RPMI8226 (cell line): ENCODE data around the gene OR4D2.

Experiments
- DNase-seq: peaks from one replicate; pipeline ENCODE4 v3.0.0-alpha.2; 2015

OR4D2 gene

GRCh38 chr17:58176200-58176599, 9.4 kb downstream of the OR4D2 start:
- no peak for DNase-seq

- no peak for DNase-seq
Observed at GRCh38 chr17:58181796-58182195, 15.0 kb downstream of the OR4D2 start.

DNA sequence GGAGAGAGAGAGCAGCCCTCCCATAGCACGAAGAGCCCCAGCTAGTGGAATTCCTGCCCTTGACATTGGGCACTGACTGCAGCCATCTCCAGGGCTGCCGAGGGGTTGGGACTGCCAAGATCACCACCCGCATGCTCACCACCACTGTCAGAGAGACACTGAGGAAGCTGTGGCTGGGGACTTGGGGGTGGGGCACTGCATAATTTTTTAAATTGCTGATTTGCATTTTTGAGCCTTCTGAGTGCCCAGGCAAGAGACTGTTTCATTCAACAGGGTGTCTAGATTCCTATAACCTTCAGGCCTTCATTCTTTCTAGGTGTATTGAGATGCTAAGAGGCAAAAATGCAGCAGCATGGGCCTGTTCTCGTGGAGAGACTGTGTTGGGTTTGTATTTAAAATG, 16.7 kb downstream of the OR4D2 start:
- no peak for DNase-seq

DNA sequence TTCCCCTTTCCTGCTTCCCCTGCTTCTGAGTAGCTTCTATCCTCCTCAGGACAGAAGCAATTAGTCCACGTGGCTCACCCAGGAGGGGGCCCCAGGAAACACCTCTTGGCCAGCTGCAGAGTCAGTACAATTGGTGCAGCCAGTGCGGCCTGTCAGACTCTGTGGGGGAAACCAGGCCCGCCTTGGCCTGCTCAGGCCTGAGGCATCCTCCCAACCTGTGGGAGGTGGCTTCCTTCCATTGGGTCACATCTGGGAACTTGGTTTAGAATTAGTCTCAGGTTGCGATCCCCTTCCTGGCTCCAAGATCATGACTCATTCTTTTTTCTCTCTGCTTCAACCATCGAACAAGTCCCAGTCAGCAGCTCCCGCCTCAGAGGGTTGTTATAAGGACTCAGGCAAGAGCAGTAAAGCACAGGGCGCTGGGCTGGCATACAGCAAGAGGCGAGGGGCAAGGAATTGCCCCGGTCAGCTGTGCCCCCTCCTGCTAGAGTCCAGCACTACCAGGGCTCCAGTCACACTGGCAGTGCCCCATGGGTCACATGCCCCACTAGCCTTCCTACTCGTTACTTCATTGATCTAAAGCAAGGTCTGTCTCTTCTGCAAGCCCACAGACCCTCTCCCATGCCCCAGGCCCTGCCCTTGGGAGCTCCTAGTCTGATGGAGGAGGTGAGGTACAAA, 17.7 kb downstream of the OR4D2 start:
- DNase-seq: peak; percentile 13

DNA sequence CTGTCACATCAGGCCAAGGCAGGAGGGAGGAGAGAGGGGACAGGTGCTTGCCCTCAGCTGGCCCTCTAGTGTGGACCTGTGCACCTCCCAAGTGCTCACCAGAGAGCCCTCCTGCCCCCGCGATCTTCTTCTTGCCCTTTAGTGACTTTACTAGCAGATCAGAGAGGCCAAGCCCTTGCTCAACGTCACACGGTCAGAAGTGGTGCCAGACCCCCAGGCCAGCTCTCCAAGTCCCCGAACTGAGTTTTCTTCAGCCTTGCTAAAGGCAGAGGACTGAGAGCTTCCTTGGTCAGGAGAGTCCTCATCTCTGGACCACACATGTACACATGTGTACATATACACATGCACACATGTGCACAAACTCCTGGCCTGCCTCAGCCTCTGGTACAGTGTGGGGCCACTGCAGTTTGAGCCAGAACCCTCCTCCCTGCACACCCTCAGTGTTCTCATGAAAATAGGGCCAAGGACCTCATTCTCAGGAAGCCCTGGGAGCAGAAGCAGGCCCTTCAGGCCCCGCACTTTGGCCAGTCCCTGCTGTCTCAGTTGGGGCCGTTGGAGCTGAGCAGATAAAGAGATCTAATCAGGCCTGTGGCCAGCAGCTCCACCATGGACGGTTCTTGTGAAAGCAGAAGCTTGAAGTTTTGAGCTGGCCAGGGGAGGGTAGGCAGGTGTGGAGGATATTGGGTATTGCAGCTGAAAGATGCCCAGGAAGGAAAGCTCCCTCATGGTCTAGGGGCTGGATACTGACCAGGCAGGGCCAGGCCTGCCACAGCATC, 18.4 kb downstream of the OR4D2 start:
- no peak for DNase-seq

DNA sequence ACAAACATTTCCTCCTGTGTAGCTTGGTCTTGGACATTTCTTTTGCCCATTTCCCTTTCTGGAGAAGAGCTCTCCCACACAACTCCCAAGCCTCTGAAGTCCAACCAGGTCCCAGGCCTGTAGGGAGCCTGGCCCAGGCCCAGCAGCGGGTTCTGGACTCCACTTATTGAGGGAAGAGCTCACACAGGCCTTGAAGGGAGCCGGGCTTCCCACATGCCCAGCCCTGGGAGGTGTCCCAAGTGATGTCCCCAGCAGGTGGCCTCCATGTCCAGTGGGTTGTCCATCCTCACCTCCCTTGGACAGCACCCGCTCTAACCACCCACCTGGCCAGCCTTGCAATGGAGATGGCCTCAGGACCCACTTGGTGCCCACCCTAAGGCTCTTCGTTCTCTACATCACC, 19.8 kb downstream of the OR4D2 start:
- DNase-seq: no peak

DNA sequence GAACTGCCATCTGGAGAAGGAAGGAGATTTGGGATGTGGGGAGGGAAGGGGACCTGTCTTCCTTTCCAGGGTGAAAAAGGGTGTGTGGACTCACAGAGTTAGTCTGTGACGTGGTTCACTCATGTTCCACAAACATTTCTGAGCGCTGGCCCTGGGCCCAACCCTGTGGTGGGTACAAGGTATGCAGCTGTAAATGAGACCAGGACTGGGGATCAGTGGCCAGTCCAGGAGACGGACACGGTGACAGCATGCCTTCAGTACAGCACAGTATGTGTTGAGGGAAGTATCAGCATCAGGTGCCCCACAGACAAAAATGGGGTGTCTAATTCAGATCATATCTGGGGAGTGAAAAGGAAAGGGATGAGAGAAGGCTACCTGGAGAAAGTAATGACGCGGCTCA, 20.3 kb downstream of the OR4D2 start:
- no peak for DNase-seq

DNA sequence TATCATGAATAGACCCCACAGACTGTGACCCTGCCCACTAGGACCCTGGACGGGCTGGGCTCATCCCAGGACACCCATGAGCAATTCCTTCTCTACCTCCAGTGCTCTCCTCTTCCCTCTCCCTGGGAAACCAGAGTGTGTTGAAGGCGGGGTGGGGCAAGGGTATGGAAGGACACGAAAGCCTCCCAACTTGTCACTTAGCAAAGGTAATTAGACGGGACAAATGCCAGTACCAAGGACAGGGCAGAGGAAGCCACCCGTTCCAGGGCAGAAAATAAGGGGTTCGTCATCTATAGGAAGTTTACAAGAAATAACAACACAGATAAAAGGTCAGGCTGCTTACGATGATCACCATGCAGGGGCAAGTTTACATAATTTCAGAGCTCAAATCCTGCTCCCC, 20.9 kb downstream of the OR4D2 start:
- DNase-seq: no peak

- peak; percentile 21 for DNase-seq
Observed at GRCh38 chr17:58189436-58190146, 22.8 kb downstream of the OR4D2 start.

DNA sequence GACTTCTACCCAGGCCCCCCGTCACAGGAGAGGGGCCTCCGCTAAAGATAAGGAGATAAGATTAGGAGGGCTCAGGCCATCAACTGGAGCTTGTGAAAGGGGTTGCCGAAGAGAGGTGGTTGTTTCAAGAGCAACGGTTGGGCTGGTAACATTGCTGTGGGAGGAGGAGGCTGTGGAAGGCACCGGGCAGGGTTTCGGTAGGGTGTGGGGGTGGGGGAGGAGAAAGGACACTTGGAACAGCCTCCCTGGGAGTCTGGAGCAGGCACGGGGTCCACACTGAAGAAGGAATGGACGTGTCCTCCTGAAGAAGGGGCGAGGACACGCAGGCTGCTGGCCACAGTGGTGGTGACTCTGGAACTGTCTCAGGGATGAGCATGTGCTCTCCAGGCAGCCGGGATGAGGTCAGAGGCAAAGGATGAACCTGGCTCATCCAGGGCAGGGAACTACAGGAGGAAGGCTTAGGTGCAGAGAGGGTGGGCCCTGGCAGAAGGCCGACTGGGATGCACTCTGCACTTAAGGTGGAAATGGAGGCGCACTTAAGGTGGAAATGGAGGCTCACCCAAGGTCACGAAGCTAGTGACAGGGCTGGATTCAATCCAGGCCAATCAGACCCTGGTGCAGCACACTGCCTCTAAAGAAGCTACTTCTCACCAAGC, 24.6 kb downstream of the OR4D2 start:
- DNase-seq: no peak

- DNase-seq: no peak
Observed at GRCh38 chr17:58192612-58193011, 25.8 kb downstream of the OR4D2 start, which contains the start of gene EPX. TSS of gene EPX (plus strand) at chr17:58192726. CDS start at chr17:58192847, 121 bp downstream.

DNA sequence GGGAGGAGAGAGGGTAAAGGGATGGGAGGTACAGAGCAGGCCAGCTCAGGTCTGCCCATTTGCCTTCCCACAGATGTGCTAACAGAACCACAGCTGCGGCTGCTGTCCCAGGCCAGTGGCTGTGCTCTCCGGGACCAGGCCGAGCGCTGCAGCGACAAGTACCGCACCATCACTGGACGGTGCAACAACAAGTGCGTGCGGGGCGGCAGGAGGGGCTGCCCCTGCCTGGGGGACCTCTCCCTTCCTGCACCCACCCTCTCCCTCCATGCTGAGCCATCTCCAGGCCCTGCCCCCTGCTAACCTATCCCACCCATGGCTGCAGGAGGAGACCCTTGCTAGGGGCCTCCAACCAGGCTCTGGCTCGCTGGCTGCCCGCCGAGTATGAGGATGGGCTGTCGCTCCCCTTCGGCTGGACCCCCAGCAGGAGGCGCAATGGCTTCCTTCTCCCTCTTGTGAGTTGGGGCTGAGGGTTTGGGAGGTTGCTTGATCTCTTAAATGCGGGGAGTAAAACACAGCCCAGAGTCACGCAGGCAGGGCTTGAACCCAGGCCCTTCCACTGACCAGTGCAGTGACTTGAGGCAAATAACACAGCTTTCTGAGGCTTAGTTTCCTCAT, 27.0 kb downstream of the OR4D2 start:
- peak; percentile 31 for DNase-seq

- DNase-seq: no peak
Observed at GRCh38 chr17:58195518-58196123, 28.8 kb downstream of the OR4D2 start.

DNA sequence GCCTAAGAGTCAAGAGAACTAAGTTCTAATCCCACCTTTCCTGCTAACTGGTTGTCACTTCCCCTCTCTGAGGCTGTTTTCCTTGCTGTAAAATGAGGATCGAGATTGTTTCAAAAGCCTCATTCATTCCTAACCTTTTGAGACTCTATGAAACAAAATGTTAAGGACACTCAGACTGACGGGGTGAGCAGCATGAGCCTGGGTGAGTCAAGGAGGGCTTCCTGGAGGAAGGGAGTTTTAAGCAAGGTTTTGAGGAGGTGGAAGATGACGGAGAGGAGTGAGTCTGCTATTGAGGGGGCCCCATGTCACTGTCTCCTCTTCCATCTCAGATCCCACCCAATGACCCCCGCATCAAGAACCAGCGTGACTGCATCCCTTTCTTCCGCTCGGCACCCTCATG, 29.8 kb downstream of the OR4D2 start:
- no peak for DNase-seq

DNA sequence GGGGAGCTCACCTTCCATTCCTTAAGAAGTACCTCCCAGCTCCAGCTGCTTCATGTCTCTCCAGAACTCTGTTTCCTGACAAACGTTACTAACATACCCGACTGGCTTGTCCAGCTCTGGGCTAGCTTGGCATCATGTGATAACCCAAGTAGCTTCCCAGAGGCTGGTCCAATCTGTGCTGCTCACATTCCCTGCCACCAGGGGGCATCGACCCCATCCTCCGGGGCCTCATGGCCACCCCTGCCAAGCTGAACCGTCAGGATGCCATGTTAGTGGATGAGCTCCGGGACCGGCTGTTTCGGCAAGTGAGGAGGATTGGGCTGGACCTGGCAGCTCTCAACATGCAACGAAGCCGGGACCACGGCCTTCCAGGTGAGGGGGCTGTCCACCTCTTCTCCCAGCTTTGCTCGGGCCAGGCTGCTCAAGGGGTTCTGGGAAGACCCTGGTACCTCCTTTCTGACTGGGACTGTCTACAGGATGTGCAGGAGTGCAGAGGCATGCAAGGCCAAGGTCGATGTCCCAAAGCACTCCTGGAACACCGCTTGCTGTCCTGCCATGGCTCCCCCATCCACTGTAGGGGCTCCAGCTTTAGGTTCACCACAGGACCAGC, 33.3 kb downstream of the OR4D2 start:
- DNase-seq: peak; percentile 77

GRCh38 chr17:58202859-58203258, 36.1 kb downstream of the OR4D2 start:
- no peak for DNase-seq

GRCh38 chr17:58204796-58205195, 38.0 kb downstream of the OR4D2 start:
- no peak for DNase-seq

- DNase-seq: no peak
Observed at GRCh38 chr17:58205936-58206335, 39.2 kb downstream of the OR4D2 start.

- no peak for DNase-seq
Observed at GRCh38 chr17:58207451-58207850, 40.7 kb downstream of the OR4D2 start.

- DNase-seq: no peak
Observed at GRCh38 chr17:58208344-58208743, 41.6 kb downstream of the OR4D2 start.

- no peak for DNase-seq
Observed at GRCh38 chr17:58210922-58211321, 44.1 kb downstream of the OR4D2 start.

GRCh38 chr17:58215685-58216084, 48.9 kb downstream of the OR4D2 start:
- peak; percentile 42 for DNase-seq
